Breast epithelium (tissue), 4 donors: ENCODE results near the gene BRPF3. TPM values are rescaled to one million over a fixed set of nuclear protein-coding genes. Genes with fewer than 3 reads are reported as not detected.

Experiments
- DNase-seq, 2 donors: peaks; one replicate each; pipeline ENCODE4 v3.0.0-alpha.2; 2019; ENCODE audit warnings: low spot score in 2 of 2
- H3K27ac ChIP-seq, 2 donors: fragments of 200-600 bp; sonication (generic) in 1 of 2; one replicate each; pipeline ENCODE4 v1.5.1; 2016 to 2019; ENCODE audit warnings: mild to moderate bottlenecking in 1 of 2
- H3K27me3 ChIP-seq, 2 donors: fragments of 200-600 bp; sonication (generic) in 1 of 2; one replicate each; pipeline versions ENCODE4 v1.5.1 to v1.6.0; 2017 to 2019; ENCODE audit warnings: control low read depth in 1 of 2, mild to moderate bottlenecking in 1 of 2
- H3K36me3 ChIP-seq: fragments of 200-600 bp; one replicate; pipeline ENCODE4 v1.5.1; 2019
- H3K4me1 ChIP-seq, 2 donors: fragments of 200-600 bp; sonication (generic); one replicate each; pipeline ENCODE4 v1.5.1; 2016 to 2019; ENCODE audit warnings: control low read depth in 1 of 2
- H3K4me3 ChIP-seq, 3 donors: fragments of 200-600 bp; sonication (generic); 1 replicate in 2 of 3; 2 replicates in 1 of 3; pipeline ENCODE4 v1.5.1; 2016 to 2019; ENCODE audit warnings: mild to moderate bottlenecking in 3 of 3, moderate library complexity in 2 of 3
- H3K9me3 ChIP-seq, 2 donors: fragments of 200-600 bp; sonication (generic) in 1 of 2; one replicate each; pipeline ENCODE4 v1.5.1; 2016 to 2019; ENCODE audit warnings: control low read depth in 1 of 2
- POLR2A ChIP-seq: fragments of 450-650 bp; IDR thresholded peaks from one replicate; pipeline ENCODE4 v1.6.1; 2016; ENCODE audit warnings: antibody characterized with exemption, mild to moderate bottlenecking, moderate library complexity
- POLR2AphosphoS5 ChIP-seq, 3 donors: sonication (generic); formaldehyde crosslinking; IDR thresholded peaks; one replicate each; pipeline ENCODE4 v1.6.1; 2017; ENCODE audit warnings: antibody characterized with exemption in 3 of 3
- intact Hi-C: fragments of 100-400 bp; cut with DNase I; formaldehyde crosslinking; loops from one replicate; pipeline ENCODE4 v1.15.1; 2023; ENCODE audit warnings: low total_unique reads
- total RNA-seq, 3 donors: library from RNA; depleted of rRNA; stranded (reverse); fragments of >200 nt; gene quantifications; one replicate each; pipeline ENCODE4 v1.1.0, GENCODE V29; 2016
- TF ChIP-seq, protein P1 (sequence below), 3 donors: fragments of 450-650 bp; IDR thresholded peaks; one replicate each; pipeline ENCODE4 v1.5.1; 2016 to 2017; ENCODE audit warnings: antibody characterized with exemption in 3 of 3, mild to moderate bottlenecking in 3 of 3, moderate library complexity in 3 of 3

BRPF3 gene
- total RNA-seq, 3 donors from 2014 or later = 18.9 to 26.5 (median 25.8) TPM

GRCh38 chr6:36155662-36156061, 40.9 kb upstream of the BRPF3 start:
- Histone ChIP-seq H3K4me3 (no peak overlapping the region), H3K9me3 (peaks cover 0 to 5% of the 10 kb centered on the region in 2 donors), H3K4me1 (no peaks in the 10 kb centered on the region), H3K36me3 (no peaks in the 10 kb centered on the region), H3K27ac (no peak overlapping the region), H3K27me3 (no peaks in the 10 kb centered on the region)
- intact Hi-C loops = no loop called here
- no peak for DNase-seq
- TF ChIP-seq, protein P1, sequence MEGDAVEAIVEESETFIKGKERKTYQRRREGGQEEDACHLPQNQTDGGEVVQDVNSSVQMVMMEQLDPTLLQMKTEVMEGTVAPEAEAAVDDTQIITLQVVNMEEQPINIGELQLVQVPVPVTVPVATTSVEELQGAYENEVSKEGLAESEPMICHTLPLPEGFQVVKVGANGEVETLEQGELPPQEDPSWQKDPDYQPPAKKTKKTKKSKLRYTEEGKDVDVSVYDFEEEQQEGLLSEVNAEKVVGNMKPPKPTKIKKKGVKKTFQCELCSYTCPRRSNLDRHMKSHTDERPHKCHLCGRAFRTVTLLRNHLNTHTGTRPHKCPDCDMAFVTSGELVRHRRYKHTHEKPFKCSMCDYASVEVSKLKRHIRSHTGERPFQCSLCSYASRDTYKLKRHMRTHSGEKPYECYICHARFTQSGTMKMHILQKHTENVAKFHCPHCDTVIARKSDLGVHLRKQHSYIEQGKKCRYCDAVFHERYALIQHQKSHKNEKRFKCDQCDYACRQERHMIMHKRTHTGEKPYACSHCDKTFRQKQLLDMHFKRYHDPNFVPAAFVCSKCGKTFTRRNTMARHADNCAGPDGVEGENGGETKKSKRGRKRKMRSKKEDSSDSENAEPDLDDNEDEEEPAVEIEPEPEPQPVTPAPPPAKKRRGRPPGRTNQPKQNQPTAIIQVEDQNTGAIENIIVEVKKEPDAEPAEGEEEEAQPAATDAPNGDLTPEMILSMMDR (IDR thresholded peaks at IDR 0.05) = no peak
- TF ChIP-seq POLR2AphosphoS5 (IDR thresholded peaks at IDR 0.05) = no peak
- TF ChIP-seq POLR2A = no peak

- DNase-seq = no peak
- Histone ChIP-seq H3K9me3 (peaks cover 0 to 5% of the 10 kb centered on the region in 2 donors), H3K4me3 (no peak overlapping the region), H3K36me3 (no peaks in the 10 kb centered on the region), H3K27ac (no peak overlapping the region), H3K4me1 (no peaks in the 10 kb centered on the region), H3K27me3 (no peaks in the 10 kb centered on the region)
- intact Hi-C loops = no loop called here
- TF ChIP-seq POLR2AphosphoS5 (IDR thresholded peaks at IDR 0.05) (no peak), POLR2A (no peak)
- TF ChIP-seq, protein P1 (IDR thresholded peaks at IDR 0.05) = no peak
Observed at GRCh38 chr6:36160147-36160760, 36.3 kb upstream of the BRPF3 start.

DNA sequence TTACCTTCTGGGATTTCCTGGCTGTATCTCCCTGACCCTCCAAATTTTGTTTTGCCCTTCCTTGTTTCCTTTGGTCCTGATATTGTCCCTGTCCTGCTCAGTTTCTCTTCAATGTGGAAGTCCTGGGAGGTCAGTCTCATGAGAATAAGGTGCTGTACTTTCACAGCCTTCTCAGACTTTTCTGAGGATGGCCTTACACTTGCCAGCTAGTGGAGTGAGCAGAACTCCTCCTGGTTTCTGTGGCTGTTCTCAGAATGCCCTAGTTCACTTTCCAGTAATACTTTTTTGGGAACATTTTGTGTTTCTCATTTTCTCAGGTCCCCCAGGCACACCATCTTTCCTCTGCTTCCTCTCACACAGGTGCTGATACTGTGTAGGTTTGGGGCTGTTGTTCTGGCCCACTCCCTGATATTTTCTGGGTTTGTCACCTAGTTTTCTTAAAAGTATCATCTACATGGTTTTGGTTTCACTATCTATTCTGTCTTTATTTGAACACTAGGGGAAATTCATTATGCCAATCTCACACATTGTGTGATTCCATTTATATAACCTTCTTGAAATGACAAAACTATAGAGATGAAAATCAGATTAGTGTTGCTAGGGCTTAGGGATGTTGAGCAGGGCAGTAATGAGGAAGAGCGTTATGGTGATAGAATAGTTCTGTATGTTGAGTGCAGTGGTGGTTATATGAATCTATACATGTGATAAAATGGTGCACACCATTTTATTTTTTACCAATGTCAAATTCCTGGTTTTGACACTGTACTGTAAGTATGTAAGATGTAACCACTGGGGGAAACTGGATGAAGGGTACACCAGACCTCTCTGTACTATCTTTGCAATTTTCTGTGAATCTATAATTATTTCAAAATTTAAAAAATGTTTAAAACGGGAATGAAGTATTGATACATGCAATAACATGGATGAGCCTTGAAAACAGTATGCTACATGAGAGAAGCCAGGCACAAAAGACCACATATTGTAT, 27.2 kb upstream of the BRPF3 start:
- intact Hi-C loops = no loop called here
- Histone ChIP-seq H3K4me1 (no peaks in the 10 kb centered on the region), H3K27me3 (no peaks in the 10 kb centered on the region), H3K36me3 (no peaks in the 10 kb centered on the region), H3K27ac (no peak overlapping the region), H3K4me3 (no peak overlapping the region), H3K9me3 (no peaks in the 10 kb centered on the region)
- no peak for TF ChIP-seq POLR2A
- TF ChIP-seq, protein P1 (IDR thresholded peaks at IDR 0.05) = no peak
- TF ChIP-seq POLR2AphosphoS5 (IDR thresholded peaks at IDR 0.05) = no peak
- no peak for DNase-seq

DNA sequence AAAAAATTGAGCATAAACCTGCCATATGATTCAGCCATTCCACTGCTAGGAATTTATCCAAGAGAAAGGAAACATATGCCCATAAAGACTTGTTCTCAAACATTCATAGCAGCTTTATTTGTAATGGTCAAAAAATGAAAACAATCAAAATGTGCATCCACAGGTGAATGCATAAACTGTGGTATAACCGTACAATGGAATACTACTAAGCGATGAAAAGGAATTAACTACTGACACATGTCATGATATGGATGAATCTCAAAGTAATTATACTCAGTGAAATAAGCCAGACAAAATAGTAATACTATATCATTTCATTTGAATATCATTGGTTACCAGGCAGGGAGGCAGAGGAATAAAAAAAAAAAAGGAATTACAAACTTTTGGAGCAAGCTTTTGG, 25.8 kb upstream of the BRPF3 start:
- no peaks in the 10 kb centered on the region for H3K27me3 ChIP-seq
- no peaks in the 10 kb centered on the region for H3K36me3 ChIP-seq
- H3K27ac ChIP-seq = no peak overlapping the region
- H3K4me1 ChIP-seq = no peaks in the 10 kb centered on the region
- DNase-seq = no peak
- TF ChIP-seq POLR2AphosphoS5 (IDR thresholded peaks at IDR 0.05) = no peak
- TF ChIP-seq POLR2A = no peak
- TF ChIP-seq, protein P1 (IDR thresholded peaks at IDR 0.05) = no peak
- no peak overlapping the region for H3K4me3 ChIP-seq
- intact Hi-C loops = no loop called here
- H3K9me3 ChIP-seq = no peaks in the 10 kb centered on the region

DNA sequence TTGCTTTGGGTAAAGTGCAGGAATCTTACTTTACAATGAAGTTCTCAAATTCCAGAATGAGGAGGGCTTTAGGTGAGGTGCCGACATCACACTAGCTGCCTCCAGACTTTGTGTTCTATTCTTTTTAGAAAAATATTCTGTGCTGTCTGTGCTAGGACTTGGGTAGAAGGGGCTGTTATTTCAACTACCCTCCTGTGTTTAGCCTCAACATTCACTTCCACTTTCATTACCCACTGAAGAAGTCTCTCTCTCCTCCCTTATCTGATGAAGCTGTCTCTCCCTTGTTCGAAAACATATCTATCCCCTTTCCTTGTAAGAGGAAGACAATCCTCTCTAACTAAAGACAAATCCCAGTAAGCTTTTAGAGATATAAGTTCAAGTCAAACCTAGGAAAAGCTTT, 25.0 kb upstream of the BRPF3 start:
- intact Hi-C loops = no loop called here
- no peak overlapping the region for H3K4me3 ChIP-seq
- TF ChIP-seq, protein P1 (IDR thresholded peaks at IDR 0.05) = no peak
- no peak for TF ChIP-seq POLR2AphosphoS5 (IDR thresholded peaks at IDR 0.05)
- no peak for TF ChIP-seq POLR2A

More for the DNA sequence above, 25.0 kb upstream of the BRPF3 start:
- Histone ChIP-seq H3K4me1 (no peaks in the 10 kb centered on the region), H3K9me3 (no peaks in the 10 kb centered on the region), H3K27ac (no peak overlapping the region), H3K27me3 (no peaks in the 10 kb centered on the region), H3K36me3 (no peaks in the 10 kb centered on the region)
- DNase-seq = no peak
